Spleen (tissue), 7 donors: Measurements from ENCODE around the gene IL20.

Experiments
- POLR2A ChIP-seq, 3 donors: fragments of 450-650 bp; IDR thresholded peaks; one replicate each; pipeline ENCODE4 v1.5.1; 2017; ENCODE audit warnings: antibody characterized with exemption in 3 of 3, mild to moderate bottlenecking in 1 of 3
- TF ChIP-seq, protein P1 (sequence below), 11 experiments: fragments of 200-600 bp in 7 of 11; fragments of 450-650 bp in 4 of 11; sonication (generic) in 4 of 11; IDR thresholded peaks in 8 of 11; conservative IDR thresholded peaks in 3 of 11; 1 replicate in 7 of 11; 2 replicates in 4 of 11; pipeline versions ENCODE4 v1.4.0 to v1.8.0; 2016 to 2021; ENCODE audit warnings: antibody characterized with exemption in 11 of 11, inconsistent platforms in 4 of 11, mild to moderate bottlenecking in 1 of 11
- donor health status: DM: no; HTN: no; CAD: no; lungs with moderate emphysema.
- donor health status: DM: no; HTN: no; CAD: no.
- donor health status: DM: no; HTN: no; CAD: no.

- no peak for TF ChIP-seq POLR2A (IDR thresholded peaks at IDR 0.05)
- TF ChIP-seq, protein P1, sequence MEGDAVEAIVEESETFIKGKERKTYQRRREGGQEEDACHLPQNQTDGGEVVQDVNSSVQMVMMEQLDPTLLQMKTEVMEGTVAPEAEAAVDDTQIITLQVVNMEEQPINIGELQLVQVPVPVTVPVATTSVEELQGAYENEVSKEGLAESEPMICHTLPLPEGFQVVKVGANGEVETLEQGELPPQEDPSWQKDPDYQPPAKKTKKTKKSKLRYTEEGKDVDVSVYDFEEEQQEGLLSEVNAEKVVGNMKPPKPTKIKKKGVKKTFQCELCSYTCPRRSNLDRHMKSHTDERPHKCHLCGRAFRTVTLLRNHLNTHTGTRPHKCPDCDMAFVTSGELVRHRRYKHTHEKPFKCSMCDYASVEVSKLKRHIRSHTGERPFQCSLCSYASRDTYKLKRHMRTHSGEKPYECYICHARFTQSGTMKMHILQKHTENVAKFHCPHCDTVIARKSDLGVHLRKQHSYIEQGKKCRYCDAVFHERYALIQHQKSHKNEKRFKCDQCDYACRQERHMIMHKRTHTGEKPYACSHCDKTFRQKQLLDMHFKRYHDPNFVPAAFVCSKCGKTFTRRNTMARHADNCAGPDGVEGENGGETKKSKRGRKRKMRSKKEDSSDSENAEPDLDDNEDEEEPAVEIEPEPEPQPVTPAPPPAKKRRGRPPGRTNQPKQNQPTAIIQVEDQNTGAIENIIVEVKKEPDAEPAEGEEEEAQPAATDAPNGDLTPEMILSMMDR (IDR thresholded peaks at IDR 0.05 in 8 of 11, conservative IDR thresholded peaks at IDR 0.05 in 3 of 11): no peak
Observed at GRCh38 chr1:206900149-206900548, 34.7 kb downstream of the IL20 start.
